ENCODE results near the gene EPS8L2.

- no peak for TF ChIP-seq CTCF (IDR thresholded peaks at IDR 0.05; ENCODE audit: insufficient read depth, low read length, poor library complexity, severe bottlenecking)
- no peak for TF ChIP-seq EZH2phosphoT487 (conservative IDR thresholded peaks at IDR 0.05; ENCODE audit: low read length)
These were observed 40.5 kb downstream of the EPS8L2 start for GRCh38 chr11:746289-747157.
